ENCODE results near the gene NRXN3.

GRCh38 chr14:79878229-79878628 lies 1708.1 kb downstream of the NRXN3 start:
- no peak for TF ChIP-seq EZH2phosphoT487 (IDR thresholded peaks at IDR 0.05; ENCODE audit: insufficient read depth, low read depth)
- no peak for TF ChIP-seq EZH2 (IDR thresholded peaks at IDR 0.05; ENCODE audit: insufficient read depth, poor library complexity, severe bottlenecking)
